Measurements from ENCODE around the gene KAT6B. TPM values are rescaled to one million over a fixed set of nuclear protein-coding genes. Genes with fewer than 3 reads are reported as not detected.

The KAT6B gene
- total RNA-seq, 1 donor from 2014 or later, result 41.0 TPM

GRCh38 chr10:74900297-74900696, 73.9 kb downstream of the KAT6B start:
- Histone ChIP-seq H3K4me1 (peaks cover 66% of the 10 kb centered on the region), H3K4me3 (no peak overlapping the region), H3K9me3 (replicated peaks) (peaks cover 4% of the 10 kb centered on the region), H3K27me3 (ENCODE audit: low read depth) (no peaks in the 10 kb centered on the region), H3K36me3 (no peaks in the 10 kb centered on the region), H3K27ac (replicated peaks) (no peak overlapping the region)
- no peak for DNase-seq
- no peak for TF ChIP-seq CTCF (IDR thresholded peaks at IDR 0.05; ENCODE audit: borderline replicate concordance)
- intact Hi-C loops (cut with micrococcal nuclease), result no loop called here

- no peak for TF ChIP-seq CTCF (IDR thresholded peaks at IDR 0.05; ENCODE audit: borderline replicate concordance)
- Histone ChIP-seq H3K9me3 (replicated peaks) (peaks cover 4% of the 10 kb centered on the region), H3K36me3 (no peaks in the 10 kb centered on the region), H3K4me1 (peaks cover 65% of the 10 kb centered on the region), H3K27me3 (ENCODE audit: low read depth) (no peaks in the 10 kb centered on the region), H3K27ac (replicated peaks) (no peak overlapping the region), H3K4me3 (no peak overlapping the region)
- intact Hi-C loops (cut with micrococcal nuclease), result no loop called here
- no peak for DNase-seq
Measured at GRCh38 chr10:74901301-74901700, 74.9 kb downstream of the KAT6B start.

GRCh38 chr10:74901867-74902450, 75.6 kb downstream of the KAT6B start:
- peaks cover 65% of the 10 kb centered on the region for H3K4me1 ChIP-seq
- no peaks in the 10 kb centered on the region for H3K27me3 ChIP-seq (ENCODE audit: low read depth)
- no peak for TF ChIP-seq CTCF (IDR thresholded peaks at IDR 0.05; ENCODE audit: borderline replicate concordance)
- intact Hi-C loops (cut with micrococcal nuclease), result no loop called here
- H3K4me3 ChIP-seq, result no peak overlapping the region
- H3K9me3 ChIP-seq (replicated peaks), result peaks cover 4% of the 10 kb centered on the region
- no peak for DNase-seq
- no peaks in the 10 kb centered on the region for H3K36me3 ChIP-seq
- H3K27ac ChIP-seq (replicated peaks), result peak overlapping the region; percentile 7

GRCh38 chr10:74903491-74903890, 77.1 kb downstream of the KAT6B start:
- Histone ChIP-seq H3K4me1 (peaks cover 51% of the 10 kb centered on the region), H3K36me3 (no peaks in the 10 kb centered on the region), H3K27ac (replicated peaks) (no peak overlapping the region), H3K27me3 (ENCODE audit: low read depth) (no peaks in the 10 kb centered on the region), H3K4me3 (no peak overlapping the region), H3K9me3 (replicated peaks) (peaks cover 4% of the 10 kb centered on the region)
- no peak for TF ChIP-seq CTCF (IDR thresholded peaks at IDR 0.05; ENCODE audit: borderline replicate concordance)
- DNase-seq, result no peak
- intact Hi-C loops (cut with micrococcal nuclease), result no loop called here

- intact Hi-C loops (cut with micrococcal nuclease), result no loop called here
- H3K27ac ChIP-seq (replicated peaks), result no peak overlapping the region
Measured at GRCh38 chr10:74906611-74907198, 80.3 kb downstream of the KAT6B start.

More at GRCh38 chr10:74906611-74907198, 80.3 kb downstream of the KAT6B start:
- H3K4me3 ChIP-seq, result no peak overlapping the region
- TF ChIP-seq CTCF (IDR thresholded peaks at IDR 0.05; ENCODE audit: borderline replicate concordance), result no peak
- H3K27me3 ChIP-seq (ENCODE audit: low read depth), result no peaks in the 10 kb centered on the region
- DNase-seq, result no peak
- no peaks in the 10 kb centered on the region for H3K36me3 ChIP-seq
- H3K4me1 ChIP-seq, result peaks cover 49% of the 10 kb centered on the region
- peaks cover 4% of the 10 kb centered on the region for H3K9me3 ChIP-seq (replicated peaks)
